Body of pancreas (tissue), 4 donors: ENCODE measurements around the gene GHRHR.

ENCODE experiments used
- CTCF ChIP-seq, 7 experiments: fragments of 450-650 bp in 4 of 7; fragments of 200-600 bp in 3 of 7; sonication (generic) in 3 of 7; IDR thresholded peaks; one replicate each; pipeline ENCODE4 v1.5.1; 2016 to 2019; ENCODE audit warnings: antibody characterized with exemption in 7 of 7
- POLR2A ChIP-seq, 3 donors: fragments of 450-650 bp; IDR thresholded peaks; one replicate each; pipeline ENCODE4 v1.6.1; 2016; ENCODE audit warnings: antibody characterized with exemption in 3 of 3, mild to moderate bottlenecking in 2 of 3

GRCh38 chr7:30918676-30919075 lies 45.1 kb upstream of the GHRHR start:
- TF ChIP-seq CTCF (IDR thresholded peaks at IDR 0.05) (no peak), POLR2A (IDR thresholded peaks at IDR 0.05) (no peak)
